CD4-positive, alpha-beta T cell treated with Interleukin-4 for 1 hour (primary cell): Measurements from ENCODE around the gene PRKCE.

Experiments used
- DNase-seq, 2 donors: peaks; one replicate each; pipeline ENCODE4 v3.0.0-alpha.2; 2020 to 2022

Gene PRKCE

DNA sequence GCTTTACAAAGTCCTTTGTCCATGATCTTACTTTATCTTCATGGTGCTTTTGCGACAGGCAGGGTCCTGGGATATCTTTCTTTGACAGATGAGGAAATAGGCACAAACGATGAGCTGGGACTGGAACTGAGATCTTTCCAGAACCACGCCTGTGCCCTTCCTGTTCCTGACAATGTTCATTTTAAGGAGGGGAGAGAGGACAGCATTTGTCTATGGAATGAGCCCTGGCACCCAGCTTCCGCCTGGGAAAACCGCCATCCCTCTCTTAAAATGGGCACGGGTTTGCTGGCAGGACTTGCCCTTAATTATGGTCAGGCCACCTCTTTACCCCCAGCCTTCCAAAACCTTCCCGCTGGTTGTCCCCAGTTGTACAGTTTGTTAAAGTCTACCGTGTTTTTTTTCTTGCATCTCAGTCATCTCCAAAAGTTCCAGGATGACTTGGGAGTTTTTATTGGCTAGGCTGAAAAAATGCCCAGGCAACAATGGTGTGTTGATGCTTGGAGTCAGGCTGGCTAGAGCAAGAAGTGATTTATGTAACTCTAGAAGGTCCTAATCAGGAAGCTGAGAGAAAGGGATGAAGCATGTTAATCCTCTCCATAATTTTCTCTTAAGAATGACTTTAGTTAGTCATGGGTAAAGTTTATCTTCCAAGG is 380.8 kb downstream of the PRKCE start:
- DNase-seq = no peak

DNA sequence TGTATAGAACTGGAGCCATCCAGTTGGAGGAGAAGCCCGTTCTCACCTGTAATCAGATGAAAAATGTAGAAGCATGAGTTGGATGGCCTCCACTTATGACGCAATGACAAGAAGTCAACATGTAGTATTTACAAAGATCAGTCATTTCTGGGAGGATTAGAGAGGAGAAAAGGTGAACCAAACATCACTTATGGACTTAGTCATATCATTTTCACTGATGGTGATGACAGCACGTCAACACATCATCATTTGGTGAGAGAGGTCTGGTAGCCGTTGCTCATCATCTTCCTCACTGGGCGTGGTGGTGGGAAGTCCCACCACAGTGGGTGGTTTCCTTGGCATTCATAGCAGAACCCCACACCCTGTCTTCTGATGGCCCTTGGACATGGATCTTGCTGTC is 381.5 kb downstream of the PRKCE start:
- no peak for DNase-seq

DNA sequence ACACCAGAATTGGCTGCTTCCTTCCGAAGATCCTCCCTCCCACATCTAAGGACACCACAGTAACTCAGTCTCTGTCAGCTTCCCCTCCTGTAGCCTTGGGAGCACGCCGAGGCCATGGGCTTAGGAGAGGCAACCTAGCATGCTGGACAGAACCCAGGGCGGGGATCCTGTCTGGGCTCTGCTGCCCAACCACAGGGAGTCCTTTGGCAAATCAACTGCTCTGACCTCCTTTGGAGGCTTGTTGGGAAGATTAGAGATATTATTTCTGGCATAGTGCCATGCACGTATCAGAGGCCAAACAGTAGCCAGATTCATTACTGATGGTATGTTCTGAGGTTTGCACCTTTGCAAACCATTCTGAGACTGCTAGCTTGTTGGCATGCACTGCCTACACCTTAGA is 383.1 kb downstream of the PRKCE start:
- DNase-seq = no peak

DNA sequence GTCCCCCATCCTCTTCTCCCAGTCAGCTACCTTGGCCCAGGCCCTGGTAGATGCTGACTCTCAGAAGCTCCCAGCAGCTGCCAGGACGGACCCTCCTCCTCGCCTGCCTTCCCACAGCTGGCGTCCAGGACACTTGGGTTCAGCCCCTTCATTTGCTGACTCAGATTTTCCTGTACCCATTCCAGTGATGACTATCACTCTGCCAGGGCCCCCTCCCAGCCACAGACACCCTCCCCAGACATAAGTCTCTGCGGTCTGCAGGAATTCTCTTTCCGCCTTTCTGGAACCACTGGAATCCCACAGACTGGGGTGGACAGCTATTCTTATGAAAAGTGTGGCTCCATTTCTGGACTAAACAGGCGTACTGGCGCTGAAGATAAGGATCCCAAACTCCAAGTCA is 385.5 kb downstream of the PRKCE start:
- DNase-seq = no peak

DNA sequence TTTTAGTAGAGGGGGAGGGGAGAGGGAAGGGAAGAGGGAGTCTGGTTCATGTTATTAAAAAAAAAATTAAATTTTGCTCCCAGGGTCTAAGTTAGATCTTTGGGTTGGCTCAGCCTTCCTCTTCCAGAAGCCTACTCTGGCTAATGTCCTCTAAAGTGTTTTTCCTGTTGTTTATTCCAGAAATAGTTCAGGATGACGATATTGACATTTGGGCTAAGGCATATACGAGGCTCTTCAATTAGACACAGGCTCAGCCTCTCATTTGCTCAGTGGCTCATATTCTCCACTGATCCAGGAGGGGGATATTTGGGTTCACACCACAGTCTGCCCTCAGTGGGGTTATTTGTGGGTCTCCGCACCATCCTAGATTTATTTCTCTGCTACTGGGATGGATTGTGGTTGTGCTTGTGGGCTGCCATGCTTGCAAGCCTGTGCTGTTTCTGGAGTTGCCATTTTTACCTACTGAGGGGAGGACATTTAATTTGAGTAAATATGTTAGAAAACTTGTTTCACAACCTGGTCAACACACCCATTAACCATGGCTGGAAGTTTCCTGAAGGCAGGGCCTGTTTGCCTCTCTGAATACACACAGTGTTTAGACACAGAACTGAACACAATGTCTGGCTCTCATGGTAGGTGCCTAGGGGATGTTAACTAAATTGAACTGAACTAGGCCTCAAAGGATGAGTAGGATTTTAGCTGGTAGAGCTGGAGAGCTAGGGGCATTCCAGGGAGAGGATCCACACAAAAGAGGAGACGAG is 388.2 kb downstream of the PRKCE start:
- no peak for DNase-seq

DNA sequence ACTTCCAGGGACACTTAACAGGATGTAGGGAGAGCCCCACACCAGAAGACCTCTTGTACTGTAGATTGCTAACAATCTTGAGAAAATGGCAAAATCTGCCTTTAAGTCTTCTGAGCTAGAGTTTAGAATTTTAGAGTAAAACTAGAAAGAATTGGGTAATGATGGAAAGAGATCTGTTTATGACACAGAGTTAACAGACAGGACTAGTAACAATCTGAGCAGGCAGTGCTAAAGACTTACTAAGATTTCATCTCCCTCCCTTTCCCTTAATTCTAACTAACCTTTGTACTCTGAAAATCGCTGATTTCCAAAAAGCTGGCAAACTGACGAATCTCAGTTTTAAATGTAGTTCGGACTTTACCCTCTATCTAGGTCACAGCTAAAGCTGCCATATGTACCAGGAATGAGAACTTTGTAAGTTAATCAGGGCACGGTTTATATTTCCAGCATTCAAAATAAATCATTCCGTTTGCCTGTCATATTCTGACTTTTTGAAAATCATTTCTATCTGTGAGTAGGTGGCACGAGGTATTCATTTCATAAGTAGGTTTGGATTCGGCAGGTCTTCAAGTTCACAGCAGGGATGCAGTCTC is 389.2 kb downstream of the PRKCE start:
- no peak for DNase-seq

DNA sequence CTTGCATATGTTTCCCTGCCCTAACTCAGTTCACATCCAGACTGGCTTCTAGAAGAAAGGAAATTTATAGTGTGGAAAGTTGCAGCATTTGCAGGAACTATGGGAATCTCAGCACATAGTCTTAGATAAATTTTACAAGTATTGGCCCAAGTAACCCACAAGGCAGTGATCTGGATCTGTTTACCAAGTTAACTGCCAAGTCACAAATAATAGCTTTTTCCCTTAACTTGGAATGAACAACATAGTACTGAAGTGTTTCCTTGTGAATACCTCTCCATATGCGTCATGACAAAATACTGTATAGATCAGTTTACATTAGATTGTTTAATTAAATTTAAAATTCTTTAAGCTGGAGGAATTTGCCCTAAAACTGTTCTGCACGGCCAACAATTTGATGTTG is 390.0 kb downstream of the PRKCE start:
- DNase-seq = no peak

DNA sequence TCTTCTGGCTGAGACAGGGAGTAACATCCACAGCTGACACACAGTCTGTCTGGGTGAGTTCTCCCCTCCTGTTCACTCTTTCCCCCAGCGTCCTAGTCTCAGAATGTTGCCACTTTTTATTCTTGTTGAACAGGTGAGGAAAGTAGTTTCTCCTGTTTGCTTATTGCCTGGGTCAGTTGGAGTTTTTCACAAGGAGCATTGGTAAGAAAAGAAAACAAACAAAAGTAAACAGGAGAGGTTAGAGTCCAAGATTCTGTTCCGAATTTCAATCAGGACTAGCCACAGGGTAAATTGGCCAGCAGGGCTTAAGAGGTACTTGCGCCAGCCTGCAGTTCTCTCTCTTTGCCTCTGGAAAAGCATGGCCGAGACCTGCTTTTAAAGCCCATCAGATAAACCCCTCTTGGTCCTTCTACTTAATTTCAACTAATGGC is 390.7 kb downstream of the PRKCE start:
- DNase-seq = no peak

DNA sequence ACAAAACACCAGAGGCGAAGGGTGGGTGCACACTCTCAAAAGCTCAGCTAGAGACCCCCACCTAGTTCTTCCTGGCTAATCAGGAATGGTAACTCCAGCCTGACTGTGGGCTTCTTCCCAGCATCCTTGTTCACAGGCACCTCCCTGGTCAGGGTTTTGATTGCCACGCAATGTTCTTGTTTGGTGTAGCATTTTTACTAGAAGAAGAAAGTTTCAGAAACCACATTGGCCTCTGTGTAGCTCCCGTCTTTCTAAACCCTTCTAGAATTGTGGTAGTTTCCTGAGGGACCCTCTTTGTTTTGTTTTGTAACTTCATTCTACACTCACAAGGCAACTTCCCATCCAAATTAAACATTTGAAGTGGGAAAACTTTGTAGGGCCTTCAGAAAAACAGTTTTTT is 391.2 kb downstream of the PRKCE start:
- DNase-seq = no peak

DNA sequence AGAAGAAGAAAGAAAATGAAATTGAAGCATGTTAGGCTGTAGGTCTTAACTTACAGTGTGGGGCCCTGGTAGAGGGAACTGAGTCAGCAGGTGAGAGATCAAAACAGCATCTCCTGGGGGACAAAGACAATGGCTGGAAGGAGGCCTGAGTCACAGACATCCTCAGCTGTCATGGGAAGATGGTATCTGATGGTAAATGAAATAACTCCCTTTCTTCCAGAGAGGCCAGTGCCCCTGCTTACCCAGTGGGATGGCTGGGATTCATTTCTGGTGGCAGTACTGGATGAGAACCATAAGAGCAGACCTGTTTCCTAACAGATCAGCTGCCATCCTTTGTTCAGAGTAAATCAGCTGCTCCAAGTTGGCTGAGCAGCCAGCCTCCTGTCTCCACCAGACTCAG is 394.4 kb downstream of the PRKCE start:
- no peak for DNase-seq

DNA sequence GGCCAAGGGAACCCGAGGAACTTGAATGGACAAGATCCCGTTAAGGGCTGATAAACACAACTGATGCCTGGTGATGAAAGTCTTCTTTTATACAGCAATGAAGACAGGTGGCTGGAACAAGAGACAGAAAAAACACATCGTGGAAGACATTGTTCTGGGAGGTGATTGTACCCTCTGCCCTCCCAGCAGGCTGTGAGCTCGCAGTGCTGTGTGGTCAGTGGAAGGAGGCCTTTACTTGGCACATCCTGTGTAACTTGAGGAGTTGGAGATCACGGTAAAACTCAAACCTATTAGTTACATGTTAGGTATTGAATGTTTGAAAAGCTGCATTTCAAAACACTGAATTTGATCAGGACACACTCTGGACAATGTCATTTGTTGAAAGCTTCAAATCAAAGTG is 395.8 kb downstream of the PRKCE start:
- no peak for DNase-seq

DNA sequence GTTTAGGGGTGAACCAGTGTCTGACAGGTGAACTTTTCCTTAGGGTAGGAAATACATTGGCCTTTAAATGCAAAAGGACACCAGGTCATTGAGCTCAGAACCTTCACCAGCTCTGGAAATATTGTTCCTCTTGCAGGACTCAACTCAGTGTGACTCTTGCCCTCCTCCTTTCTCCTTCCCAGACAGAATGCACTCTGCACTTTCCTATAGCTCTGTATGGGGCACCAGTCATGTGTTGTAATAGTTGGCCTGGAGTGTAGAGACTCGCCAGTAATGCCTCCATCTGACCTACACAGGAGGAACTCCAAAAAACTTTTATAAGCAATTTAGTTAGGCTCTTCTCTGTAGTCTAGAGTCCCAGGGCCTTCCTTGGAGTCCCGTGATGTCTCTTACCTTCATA is 397.2 kb downstream of the PRKCE start:
- no peak for DNase-seq

DNA sequence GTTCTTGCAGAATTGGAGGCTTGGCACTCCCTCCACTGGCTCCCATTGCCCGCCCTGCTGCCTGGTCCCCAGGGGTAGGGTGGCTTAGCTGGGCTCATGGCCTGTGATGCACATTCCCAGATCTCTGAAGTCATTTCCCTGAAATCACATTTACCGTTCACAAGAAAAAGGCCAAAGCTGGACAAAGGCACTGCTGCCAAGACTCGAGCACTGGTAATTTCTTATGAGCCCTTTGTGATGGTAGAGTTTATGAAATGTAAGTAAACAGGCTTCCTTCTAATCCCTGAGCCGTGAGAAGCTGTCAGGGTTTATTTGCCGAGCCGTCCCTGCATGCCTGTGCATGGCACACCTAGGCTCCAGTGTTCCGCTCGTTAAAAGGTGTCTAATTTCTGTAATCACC is 398.6 kb downstream of the PRKCE start:
- DNase-seq = no peak

DNA sequence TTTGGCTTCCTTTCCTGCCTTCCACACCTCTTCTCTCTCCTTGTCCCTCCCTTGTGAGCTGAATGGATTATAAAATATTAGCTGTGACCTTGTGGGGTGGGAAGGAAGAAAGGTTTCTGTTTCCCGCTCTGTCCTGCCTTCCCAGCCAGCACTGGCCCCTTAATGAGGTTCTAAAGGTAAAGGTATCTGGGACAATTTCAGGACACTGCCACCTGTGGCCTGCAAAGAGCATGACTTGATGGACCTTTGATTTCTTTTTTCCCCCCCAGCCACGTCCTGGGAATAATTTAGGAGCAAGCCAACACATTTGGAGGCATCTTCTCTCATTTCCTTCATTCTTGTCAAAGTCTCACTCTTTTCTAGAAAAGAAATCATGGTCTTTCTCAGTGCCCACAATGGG is 399.0 kb downstream of the PRKCE start:
- DNase-seq = no peak

DNA sequence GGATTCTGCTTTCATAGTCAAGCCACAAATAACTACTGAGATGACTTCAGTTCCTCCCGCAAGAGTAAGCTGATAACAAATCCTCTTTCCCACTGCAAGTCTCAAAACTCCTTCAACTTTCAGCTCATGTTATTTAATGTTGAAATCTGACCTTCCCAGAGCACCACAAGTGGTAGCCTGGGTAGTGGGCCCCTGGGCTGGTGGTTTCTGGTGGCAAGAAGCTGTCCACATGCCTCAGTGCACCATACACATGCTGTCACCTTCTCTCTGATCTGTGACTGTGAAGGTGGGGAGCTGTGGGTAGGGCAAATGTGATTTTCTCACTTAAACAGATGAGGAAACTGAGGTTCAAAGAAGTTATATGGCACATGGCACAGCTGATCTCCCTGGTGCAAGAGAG is 399.6 kb downstream of the PRKCE start:
- DNase-seq = no peak

DNA sequence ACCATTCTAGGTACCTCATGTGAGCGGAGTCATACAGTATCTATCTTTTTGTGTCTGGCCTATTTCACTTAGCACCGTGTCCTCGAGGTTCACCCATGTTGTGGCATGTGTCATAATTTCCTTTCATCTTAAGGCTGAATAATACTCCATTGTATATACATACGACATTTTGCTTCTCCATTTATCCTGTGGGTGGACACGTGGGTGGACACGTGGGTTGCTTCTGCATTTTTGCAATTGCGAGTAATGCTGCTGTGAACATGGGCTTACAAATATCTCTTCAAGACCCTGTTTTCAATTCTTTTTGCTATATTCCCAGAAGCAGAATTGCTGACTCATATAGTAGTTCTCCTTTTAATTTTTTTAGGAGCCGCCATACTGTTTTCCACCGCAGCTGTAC is 402.1 kb downstream of the PRKCE start:
- DNase-seq = no peak

DNA sequence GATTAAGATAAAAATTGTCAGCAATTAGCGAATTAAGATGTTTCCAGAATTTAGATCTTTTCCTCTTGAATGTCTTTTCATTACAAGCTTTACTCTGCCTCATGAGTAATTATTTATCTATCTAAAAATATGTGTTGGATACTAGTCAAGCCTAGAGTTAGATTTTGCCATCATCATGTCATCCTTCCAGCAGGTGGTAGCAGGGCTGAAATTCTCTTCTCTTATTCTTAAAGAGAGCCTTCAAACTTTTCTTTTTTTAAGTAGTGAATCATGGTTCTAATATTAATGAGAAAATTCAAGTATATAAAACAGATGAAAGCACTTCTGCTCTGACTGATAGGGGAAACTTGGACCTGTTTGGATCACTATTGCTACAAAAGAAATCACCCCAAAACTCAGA is 405.1 kb downstream of the PRKCE start:
- no peak for DNase-seq

DNA sequence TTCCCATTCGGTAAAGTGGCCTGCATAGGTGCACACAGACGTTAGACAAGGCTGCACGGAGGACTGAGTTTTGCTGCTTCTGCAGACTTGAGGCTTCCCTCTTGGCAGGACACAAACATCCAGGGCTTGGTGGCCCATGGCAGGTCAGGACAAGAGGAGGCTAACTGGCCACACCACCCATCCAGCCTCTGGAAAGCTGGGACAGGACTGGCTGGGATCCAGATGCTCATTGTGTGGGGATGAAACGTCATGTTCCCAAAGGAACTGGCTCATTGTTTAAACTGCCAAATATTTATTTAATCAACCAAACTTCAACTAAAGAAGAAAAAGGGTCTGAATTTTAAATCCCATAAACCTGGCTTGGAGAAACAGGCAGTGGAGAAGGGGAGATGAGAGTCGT is 406.7 kb downstream of the PRKCE start:
- no peak for DNase-seq

DNA sequence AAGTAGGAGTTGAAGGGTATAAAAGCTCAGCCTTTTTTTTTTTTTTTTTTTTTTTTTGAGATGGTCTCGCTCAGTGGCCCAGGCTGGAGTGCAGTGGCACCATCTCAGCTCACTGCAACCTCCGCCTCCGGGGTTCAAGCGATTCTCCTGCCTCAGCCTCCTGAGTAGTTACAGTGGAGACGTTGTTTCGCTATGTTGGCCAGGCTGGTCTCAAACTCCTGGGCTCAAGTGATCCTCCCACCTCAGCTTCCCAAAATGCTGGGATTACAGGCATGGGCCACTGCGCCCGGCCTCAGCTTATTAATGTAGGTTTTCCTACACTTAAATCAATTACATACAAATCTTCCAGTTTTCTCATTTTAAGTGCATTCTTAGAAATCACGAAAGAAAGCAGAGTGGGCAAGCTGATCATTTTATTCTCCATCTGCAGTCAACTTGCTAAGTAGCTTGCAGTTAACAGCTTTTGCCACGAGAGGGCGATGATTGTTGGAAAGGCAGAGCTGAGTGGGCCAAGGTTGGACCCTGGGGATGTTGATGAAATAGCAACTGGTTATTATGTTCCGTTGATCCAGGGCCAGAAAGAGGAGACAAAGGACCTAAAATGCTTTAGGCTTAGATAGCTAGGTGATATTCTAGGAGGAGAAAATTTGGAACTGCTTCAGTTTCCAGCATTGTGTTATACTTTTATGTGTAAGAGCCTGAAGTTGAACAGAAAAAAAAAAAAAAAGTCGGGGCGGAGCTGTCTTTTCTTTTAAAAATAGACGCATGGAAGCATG is 411.4 kb downstream of the PRKCE start:
- peak; percentile 62 to 63 for DNase-seq

DNA sequence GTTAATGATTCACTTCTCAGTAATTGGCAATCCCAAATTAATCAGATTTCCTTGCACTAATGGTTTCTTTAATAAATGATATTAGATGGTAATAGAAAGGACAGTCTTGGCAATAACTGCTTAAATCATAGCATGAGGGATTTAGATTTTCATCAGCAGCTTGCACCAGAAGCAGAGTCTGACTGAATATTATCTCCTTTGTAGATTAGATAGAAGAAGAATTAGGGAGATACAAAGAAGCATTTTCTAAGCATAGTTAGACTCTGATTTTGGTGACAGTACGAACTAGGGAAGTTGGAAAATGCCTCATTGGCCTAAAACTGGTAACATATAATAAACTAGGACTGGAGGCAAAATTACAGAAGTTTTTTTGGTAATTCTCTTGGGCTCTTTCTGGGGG is 412.9 kb downstream of the PRKCE start:
- DNase-seq = no peak

DNA sequence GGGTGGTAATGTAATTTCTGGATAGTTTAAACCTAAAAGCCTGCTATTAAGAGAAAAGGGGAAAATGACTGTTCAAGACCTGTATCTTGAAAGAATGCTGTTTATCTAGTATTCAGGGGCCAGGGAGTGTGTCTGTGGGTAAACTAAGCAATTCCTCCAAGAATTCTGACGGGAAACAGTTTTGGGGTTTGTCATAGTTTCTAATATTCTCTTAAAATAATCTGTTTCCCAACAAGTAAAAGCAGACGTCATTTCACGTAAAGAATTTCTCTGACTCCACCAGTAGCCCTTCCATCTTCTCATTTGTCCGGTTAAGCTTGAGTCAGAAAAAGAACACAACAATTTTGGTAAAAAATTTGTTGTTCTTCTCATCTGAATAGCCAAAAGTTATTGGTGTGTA is 413.7 kb downstream of the PRKCE start:
- no peak for DNase-seq

DNA sequence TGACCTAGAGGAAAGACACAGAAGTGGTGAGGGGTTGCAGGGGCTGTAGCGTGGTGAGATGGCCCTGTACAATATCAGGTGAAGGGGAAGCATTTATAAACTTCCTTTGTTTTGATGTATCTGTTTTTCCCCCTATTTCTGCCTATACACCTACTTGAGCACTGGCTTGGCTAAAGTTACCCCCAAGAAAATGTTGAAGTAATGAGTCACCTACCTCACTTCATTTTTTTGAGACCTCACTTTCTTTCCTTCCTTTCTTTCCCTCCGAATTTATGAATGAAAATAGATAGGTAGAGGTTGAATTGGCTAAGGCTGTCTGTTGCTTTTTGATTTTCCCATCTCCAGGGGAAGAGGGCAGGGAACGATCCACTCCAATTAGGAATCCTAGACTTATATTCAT is 414.6 kb downstream of the PRKCE start:
- DNase-seq = no peak

DNA sequence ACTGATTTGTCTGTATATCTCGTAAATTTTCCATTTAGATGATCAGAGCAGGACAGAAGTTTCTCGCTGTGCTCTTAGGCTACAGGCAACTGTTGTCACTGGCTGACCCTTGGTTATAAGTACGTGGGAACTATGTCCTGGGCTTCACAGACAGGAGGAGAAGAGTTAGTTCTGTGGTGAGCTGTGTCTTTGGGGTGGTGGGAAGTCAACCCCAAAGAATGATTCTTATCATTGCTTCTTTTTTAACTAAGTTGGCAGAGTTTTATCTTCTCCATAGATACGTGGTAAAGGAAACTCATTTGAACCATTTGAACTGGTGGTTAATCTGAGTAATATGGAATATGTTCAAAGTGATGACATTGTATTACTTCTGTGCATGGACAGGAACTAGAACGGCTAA is 415.1 kb downstream of the PRKCE start:
- DNase-seq = no peak

DNA sequence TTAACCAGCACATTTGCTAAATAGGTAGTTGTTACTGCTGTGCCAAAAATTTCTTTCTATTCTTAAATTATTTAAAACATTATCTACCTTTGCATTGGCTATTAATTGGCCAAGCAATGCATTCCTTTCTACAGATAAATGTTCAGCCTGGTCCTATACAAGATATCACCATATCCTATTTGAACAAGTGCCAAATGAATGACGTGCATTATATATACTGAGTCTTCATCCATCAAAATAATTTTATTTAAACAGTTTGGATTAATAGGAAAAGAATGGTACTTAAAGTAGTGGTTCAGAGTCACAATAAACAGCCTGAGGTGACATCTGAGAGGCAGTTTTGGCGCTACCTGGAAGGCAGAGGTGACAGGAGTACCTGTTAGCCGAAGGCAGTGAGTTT is 415.6 kb downstream of the PRKCE start:
- no peak for DNase-seq
